Ishikawa (cell line): ENCODE data around the gene POLD1.

Experiments used
- CEBPB ChIP-seq: IDR thresholded peaks from 2 replicates; pipeline ENCODE4 v1.6.1; 2012
- CREB1 ChIP-seq: IDR thresholded peaks from 2 replicates; pipeline ENCODE4 v1.6.1; 2012; ENCODE audit warnings: low read depth
- EGR1 ChIP-seq: IDR thresholded peaks from 2 replicates; pipeline ENCODE4 v1.6.1; 2012
- EP300 ChIP-seq: IDR thresholded peaks from 2 replicates; pipeline ENCODE4 v1.6.1; 2012; ENCODE audit warnings: borderline replicate concordance
- FOXM1 ChIP-seq: IDR thresholded peaks from 2 replicates; pipeline ENCODE4 v1.6.1; 2012; ENCODE audit warnings: low read depth, borderline replicate concordance
- NFIC ChIP-seq: IDR thresholded peaks from 2 replicates; pipeline ENCODE4 v1.6.1; 2012
- RAD21 ChIP-seq: IDR thresholded peaks from 2 replicates; pipeline ENCODE4 v1.6.1; 2012; ENCODE audit warnings: low read depth
- TAF1 ChIP-seq: IDR thresholded peaks from 2 replicates; pipeline ENCODE4 v1.6.1; 2012; ENCODE audit warnings: low read depth, mild to moderate bottlenecking
- TCF12 ChIP-seq: IDR thresholded peaks from 2 replicates; pipeline ENCODE4 v1.6.1; 2012; ENCODE audit warnings: low read depth
- TEAD4 ChIP-seq: IDR thresholded peaks from 2 replicates; pipeline ENCODE4 v1.6.1; 2012
- YY1 ChIP-seq: IDR thresholded peaks from 2 replicates; pipeline ENCODE4 v1.6.1; 2012; ENCODE audit warnings: low read depth
- ZBTB7A ChIP-seq: IDR thresholded peaks from 2 replicates; pipeline ENCODE4 v1.6.1; 2012; ENCODE audit warnings: low read depth
- TF ChIP-seq, protein P1 (sequence below): IDR thresholded peaks from 2 replicates; pipeline ENCODE4 v1.6.1; 2012; ENCODE audit warnings: low read depth, mild to moderate bottlenecking
- TF ChIP-seq, protein P2 (sequence below): IDR thresholded peaks from 2 replicates; pipeline ENCODE4 v1.6.1; 2012
- TF ChIP-seq, protein P3 (sequence below): IDR thresholded peaks from 2 replicates; pipeline ENCODE4 v1.6.1; 2012

Gene POLD1

DNA sequence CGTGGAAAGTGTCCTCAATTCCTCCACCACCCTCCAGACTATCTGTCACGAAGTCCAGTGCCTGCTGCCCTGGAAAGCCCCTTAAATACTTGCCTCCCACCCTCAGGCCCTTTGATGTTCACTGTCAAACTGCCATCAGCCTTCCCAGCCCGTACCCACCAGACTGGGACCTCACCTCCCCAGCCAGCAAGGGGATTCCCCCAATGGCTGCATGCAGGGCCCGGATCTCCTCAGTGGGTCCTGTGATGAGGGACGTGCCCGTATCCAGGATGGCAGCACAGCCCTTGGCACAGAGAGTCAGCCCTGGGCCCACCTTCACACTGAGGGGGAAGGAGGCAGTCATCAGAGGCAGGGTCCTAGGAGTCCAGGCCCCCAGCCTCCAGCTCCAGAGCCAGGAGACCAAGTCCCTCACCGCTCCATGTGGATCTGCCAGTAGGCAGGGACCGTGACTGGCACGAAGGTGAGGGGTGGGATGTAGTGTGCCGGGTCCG is 24.8 kb upstream of the POLD1 start:
- TF ChIP-seq EP300 (no peak), TAF1 (no peak), ZBTB7A (no peak), CEBPB (no peak), TCF12 (no peak), TEAD4 (no peak), FOXM1 (no peak), RAD21 (no peak), NFIC (no peak), EGR1 (no peak), YY1 (no peak), CREB1 (no peak)
- TF ChIP-seq, protein P1, sequence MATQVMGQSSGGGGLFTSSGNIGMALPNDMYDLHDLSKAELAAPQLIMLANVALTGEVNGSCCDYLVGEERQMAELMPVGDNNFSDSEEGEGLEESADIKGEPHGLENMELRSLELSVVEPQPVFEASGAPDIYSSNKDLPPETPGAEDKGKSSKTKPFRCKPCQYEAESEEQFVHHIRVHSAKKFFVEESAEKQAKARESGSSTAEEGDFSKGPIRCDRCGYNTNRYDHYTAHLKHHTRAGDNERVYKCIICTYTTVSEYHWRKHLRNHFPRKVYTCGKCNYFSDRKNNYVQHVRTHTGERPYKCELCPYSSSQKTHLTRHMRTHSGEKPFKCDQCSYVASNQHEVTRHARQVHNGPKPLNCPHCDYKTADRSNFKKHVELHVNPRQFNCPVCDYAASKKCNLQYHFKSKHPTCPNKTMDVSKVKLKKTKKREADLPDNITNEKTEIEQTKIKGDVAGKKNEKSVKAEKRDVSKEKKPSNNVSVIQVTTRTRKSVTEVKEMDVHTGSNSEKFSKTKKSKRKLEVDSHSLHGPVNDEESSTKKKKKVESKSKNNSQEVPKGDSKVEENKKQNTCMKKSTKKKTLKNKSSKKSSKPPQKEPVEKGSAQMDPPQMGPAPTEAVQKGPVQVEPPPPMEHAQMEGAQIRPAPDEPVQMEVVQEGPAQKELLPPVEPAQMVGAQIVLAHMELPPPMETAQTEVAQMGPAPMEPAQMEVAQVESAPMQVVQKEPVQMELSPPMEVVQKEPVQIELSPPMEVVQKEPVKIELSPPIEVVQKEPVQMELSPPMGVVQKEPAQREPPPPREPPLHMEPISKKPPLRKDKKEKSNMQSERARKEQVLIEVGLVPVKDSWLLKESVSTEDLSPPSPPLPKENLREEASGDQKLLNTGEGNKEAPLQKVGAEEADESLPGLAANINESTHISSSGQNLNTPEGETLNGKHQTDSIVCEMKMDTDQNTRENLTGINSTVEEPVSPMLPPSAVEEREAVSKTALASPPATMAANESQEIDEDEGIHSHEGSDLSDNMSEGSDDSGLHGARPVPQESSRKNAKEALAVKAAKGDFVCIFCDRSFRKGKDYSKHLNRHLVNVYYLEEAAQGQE, result no peak

DNA sequence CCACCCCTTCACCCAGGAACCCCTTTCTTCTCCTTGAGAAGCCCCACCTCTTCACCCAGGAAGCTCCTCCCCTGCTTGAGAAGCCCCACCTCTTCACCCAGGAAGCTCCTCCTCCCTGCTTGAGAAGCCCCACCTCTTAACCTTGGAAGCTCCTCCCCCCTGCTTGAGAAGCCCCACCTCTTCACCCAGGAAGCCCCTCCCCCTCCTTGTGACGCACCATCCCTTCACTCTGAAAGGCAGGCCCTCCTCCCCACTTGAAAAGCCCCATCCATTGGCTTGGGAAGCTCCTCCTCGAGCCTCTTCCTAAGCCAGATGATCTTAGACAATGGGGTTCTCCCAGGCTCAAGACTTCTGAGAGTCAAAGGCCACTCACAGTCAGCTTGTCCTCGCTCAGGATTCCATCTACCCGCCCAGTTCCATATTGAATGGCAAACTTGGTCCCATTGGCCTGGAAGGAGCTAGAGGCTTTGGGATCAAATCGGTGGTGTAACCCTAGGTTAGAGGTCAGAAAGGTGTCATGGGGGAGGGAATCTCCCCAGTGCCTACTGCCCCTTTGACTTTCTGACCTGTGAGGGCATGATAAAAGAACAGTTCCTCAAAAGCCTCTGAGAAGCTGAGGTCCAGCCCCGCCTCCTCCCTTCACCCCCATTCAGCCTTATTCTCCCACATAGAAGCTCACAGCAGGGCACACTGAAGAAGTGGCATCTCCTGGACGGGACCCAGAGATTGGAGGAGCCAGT is 22.7 kb upstream of the POLD1 start:
- TF ChIP-seq ZBTB7A (no peak), EGR1 (no peak), EP300 (no peak), CEBPB (no peak)
- TF ChIP-seq, protein P2, sequence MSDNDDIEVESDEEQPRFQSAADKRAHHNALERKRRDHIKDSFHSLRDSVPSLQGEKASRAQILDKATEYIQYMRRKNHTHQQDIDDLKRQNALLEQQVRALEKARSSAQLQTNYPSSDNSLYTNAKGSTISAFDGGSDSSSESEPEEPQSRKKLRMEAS, result no peak

DNA sequence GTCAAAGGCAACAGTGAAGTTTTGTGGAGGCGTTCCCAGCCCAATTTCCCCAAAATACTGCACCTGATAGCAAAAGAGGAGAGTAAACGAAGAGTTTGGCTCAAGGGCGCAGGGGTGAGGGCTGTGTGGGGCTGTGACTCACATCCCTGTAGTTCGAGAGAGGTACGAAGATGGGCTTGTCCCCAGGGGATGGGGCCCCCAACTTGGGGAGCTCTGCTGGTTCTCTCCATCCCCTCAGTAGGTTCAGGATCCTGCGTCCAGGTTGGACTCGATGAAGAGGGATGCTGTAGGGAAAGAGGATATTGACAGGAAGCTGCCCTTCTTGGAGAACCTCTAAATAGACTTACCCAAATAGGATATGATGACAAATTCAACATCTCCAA is 22.1 kb upstream of the POLD1 start:
- TF ChIP-seq YY1 (no peak), CREB1 (no peak), TAF1 (no peak), ZBTB7A (no peak), CEBPB (no peak), EP300 (no peak)
- TF ChIP-seq, protein P3, sequence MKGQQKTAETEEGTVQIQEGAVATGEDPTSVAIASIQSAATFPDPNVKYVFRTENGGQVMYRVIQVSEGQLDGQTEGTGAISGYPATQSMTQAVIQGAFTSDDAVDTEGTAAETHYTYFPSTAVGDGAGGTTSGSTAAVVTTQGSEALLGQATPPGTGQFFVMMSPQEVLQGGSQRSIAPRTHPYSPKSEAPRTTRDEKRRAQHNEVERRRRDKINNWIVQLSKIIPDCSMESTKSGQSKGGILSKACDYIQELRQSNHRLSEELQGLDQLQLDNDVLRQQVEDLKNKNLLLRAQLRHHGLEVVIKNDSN, result no peak
- TF ChIP-seq, protein P1, result no peak

DNA sequence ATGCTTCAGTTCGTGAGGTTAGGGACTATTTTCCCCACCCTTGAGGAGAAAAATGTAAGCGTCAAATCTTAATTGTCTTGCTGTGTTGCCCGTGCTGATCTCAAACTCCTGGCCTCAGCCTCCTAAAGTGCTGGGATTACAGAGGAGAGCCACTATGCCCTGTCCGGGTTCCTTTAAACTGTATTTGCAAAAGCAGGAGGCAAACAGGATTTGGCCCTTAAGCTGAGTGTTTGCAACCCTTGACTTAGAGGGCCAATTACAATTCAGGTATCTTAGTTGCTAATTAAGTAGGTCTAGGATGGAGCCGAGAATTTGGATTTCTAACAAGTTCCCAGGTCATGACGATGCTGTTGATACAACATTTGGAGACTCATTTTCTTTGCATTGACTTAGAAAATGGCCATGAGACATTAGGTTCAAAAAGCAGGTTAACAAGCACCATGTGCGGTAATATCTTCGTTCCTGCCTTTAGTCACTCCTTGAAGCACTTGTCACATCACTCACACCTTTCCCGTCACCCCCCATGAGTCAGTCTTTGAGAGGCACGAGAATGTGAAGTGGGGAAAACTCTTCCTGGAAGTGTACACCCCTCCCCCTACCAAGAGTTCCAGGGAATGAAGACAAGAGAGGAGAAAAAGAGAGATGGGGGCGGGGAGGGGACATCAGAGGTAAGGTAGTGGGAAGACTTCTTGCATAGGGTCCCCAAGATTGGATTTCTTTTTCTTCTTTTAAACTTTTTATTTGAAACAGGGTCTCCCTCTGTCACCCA is 21.3 kb upstream of the POLD1 start:
- TF ChIP-seq TAF1 (no peak), ZBTB7A (no peak), TCF12 (no peak), YY1 (no peak), CEBPB (no peak), EP300 (no peak), FOXM1 (no peak), EGR1 (no peak), CREB1 (no peak)
- TF ChIP-seq, protein P1, result no peak
- TF ChIP-seq, protein P3, result no peak
